ENCODE data around the gene DOCK10. TPM values are rescaled to one million over a fixed set of nuclear protein-coding genes. Genes with fewer than 3 reads are reported as not detected.

The DOCK10 gene
- total RNA-seq, 1 donor from 2014 or later = 6.7 TPM

DNA sequence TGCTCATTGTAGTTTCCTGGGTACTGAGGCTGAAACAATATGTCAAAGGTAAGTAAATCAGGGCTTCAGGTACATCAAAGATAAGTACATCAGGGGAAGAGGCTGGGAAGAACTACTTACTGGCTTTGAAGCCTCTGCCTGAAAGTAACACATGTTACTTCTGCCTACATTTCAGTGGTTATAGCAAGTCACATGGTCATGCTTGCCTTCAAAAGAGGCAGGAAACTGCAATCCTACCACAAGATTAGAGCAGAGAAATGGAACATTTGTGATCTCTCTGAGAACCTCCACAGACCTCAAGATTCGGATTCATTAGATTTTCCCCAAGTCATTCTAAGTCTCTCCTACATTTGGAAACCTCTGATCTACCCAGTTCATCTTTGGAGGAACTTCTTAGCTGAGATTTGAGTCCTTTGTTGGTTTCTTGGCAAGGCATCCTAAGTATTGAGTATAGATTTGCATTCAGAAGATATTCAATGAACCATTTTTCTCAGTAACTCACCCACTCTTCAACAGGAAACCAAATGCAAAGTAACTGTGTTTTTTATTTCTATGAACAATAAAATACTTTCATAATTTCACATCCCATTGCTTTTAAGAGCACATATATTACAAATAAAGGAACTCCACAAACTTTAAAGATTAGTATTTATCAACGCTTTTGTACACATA lies 277.6 kb downstream of the DOCK10 start:
- no peak for ATAC-seq

DNA sequence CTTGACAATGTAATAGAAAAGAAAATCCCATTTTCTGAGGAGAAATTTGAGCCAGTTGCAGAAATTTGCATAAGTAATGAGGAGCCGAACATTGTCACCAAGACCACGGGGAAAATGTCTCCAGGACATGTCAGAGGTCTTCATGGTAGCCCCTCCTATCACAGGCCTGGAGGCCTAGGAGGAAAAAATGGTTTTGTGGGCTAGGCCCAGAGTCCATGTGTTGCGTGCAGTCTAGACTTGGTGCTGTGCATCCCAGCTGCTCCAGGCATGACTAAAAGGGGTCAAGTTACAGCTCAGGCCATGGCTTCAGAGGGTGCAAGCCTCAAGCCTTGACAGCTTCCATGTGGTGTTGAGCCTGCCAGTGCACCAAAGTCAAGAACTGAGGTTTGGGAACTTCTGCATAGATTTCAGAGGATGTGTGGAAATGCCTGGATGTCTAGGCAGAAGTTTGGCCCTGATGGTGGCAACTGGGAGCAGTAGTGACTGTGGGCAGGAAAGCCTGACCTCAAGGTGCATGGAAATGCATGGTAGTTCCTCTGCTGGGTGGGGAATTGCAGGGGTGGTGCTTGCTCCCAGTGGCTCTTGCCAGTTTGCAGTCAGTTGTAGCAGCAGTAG lies 284.2 kb downstream of the DOCK10 start:
- ATAC-seq = no peak

DNA sequence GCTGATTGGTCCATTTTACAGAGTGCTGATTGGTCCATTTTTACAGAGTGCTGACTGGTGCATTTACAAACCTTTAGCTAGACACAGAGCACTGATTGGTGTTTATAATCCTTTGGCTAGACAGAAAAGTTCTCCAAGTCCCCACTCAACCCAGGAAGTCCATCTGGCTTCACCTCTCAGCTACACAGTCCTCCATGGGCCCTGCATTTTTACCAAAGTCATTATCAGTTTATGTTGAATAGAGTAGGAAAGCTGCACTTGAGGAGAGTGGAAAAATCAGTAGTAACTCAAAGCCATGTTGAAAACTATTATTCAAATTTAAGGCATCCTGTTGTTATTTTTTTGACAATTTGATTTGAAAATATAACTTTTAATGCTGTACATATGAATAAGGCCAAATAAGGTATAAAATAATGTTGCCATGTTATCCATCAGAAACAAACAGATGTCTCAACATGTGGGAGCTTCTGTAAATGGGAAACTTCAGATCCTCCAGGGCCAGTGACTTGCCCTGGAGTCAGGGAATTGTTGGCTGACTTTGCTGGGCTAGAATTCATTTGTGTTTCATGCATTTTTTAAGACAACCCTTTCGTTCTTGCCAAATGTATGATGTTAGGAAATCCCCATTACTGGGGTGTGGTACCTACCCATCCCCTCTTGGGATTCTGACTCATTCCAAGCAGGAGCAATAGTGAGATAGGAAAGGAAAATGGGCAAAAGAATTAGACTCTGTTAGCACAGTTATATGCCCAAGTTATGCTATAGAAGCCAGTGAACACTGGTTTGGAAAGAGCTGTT lies 288.3 kb downstream of the DOCK10 start:
- peak; percentile 31 for ATAC-seq

GRCh38 chr2:224751996-224752698 lies 290.1 kb downstream of the DOCK10 start:
- ATAC-seq = no peak

GRCh38 chr2:224749136-224749535 lies 293.1 kb downstream of the DOCK10 start:
- no peak for ATAC-seq

DNA sequence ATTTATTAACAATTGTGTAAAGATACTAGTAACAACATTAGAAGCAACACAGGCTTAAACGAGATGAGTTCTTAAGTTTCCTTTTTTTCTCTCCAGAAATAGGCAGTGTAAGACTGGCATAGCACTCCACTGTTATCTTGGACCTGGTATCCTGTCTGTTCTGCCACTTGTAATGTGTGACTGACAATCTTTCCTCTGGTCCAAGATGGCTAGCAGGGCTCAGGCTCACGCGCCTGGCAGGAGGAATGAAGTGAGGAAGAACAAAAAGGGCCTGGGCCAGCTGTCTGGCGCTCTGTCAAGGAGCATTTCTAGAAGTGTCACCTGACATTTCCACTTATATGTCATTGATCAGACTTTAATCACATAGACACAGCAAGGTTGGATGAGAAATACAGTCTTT lies 294.5 kb downstream of the DOCK10 start:
- ATAC-seq = no peak

GRCh38 chr2:224736227-224736626 lies 306.0 kb downstream of the DOCK10 start:
- ATAC-seq = no peak

GRCh38 chr2:224734949-224735348 lies 307.3 kb downstream of the DOCK10 start:
- ATAC-seq = no peak

GRCh38 chr2:224731665-224732064 lies 310.6 kb downstream of the DOCK10 start:
- ATAC-seq = no peak

DNA sequence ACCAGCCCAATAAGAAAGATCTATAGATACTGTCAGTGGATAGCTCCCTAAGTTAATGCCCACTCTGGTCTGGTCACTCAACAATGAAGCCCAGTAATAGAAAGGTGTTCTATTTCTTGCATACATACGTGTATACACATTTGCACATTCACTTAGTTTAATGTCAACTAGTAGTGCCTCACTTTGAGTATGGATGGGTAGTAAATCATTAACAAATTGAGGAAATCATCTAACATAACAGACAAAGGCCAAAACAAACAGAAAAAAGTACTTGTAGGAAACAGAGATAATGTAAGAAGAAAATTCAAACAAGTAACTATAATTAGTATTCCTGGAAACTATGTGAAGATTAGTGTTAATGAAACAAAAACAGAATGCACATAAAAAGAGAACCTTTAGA lies 312.8 kb downstream of the DOCK10 start:
- no peak for ATAC-seq

DNA sequence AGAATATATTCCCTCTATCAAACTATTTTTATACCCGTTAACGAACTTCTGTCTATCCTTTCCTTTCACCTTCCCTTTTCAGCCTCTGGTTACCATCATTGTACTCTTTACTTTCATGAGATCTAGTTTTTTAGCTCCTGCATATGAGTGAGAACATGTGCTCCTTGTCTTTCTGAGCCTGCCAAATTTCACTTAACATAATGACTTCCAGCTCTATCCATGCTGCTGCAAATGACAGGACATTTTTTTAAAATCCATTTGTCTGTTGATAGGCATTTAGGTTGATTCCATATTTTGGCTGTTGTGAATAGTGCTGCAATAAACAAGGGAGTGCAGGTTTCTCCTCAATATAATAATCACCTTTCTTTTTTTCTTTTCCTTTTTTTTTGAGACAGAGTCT lies 317.9 kb downstream of the DOCK10 start:
- no peak for ATAC-seq

- no peak for ATAC-seq
Measured at GRCh38 chr2:224723586-224724217, 318.6 kb downstream of the DOCK10 start.

DNA sequence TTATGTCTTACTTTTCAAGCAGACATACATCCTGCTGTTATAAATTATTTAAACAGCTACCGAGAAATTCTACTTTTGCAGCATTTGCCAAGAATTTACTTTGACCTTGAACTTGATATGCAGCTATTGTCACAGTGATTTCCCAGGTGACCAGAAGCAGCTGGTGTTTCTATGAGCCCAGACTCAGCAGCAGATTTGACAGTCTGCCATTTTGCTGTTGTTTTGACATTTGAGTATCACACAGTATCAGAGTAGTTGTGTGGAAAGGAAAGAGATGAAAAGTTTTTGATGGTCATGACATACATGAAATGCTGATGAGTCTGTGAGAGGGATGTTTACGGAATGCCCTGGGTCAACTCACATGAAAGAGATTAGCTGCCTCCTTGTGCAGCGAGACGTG lies 319.5 kb downstream of the DOCK10 start:
- no peak for ATAC-seq

GRCh38 chr2:224722250-224722649 lies 320.0 kb downstream of the DOCK10 start:
- no peak for ATAC-seq

GRCh38 chr2:224716921-224717320 lies 325.3 kb downstream of the DOCK10 start:
- no peak for ATAC-seq

DNA sequence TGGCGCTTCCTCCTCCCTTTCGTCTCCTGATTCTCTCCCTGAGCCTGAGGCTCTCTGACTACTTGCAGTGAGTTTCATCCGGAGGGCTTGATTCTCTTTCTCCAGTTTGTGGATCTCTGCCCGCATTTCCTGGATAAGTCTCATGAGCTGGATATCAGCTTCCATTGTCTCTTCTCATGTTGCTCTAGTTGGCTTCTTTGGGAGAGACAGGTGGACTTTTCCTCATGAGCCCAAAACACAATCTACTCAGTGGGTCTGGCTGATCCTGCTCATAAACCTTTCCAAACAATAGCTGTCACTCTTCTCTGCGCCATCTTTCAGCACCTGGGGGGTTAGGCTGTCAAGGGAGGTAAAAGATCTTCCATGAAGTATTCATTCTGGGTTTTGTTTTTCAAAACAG lies 326.1 kb downstream of the DOCK10 start, which contains the start of gene CCDC195:
Gene CCDC195, minus strand, starts transcription at position 165 of the 400 bp plus-strand sequence. Its CDS starts 0 bp downstream, at position 165.
- no peak for ATAC-seq
